GM10266 (cell line): ENCODE results near the gene GRIP1.

Experiments used
- DNase-seq: peaks from one replicate; pipeline ENCODE4 v3.0.0; 2012; ENCODE audit errors: extremely low spot score
- TF ChIP-seq, protein P1 (sequence below): IDR thresholded peaks from 2 replicates; pipeline ENCODE4 v1.5.1; 2012; ENCODE audit warnings: mild to moderate bottlenecking, low read depth; ENCODE audit not compliant: control insufficient read depth, insufficient read depth; ENCODE audit errors: missing control alignments

Gene GRIP1

GRCh38 chr12:66676241-66676640 is 2.6 kb downstream of the GRIP1 start:
- no peak for DNase-seq
- TF ChIP-seq, protein P1, sequence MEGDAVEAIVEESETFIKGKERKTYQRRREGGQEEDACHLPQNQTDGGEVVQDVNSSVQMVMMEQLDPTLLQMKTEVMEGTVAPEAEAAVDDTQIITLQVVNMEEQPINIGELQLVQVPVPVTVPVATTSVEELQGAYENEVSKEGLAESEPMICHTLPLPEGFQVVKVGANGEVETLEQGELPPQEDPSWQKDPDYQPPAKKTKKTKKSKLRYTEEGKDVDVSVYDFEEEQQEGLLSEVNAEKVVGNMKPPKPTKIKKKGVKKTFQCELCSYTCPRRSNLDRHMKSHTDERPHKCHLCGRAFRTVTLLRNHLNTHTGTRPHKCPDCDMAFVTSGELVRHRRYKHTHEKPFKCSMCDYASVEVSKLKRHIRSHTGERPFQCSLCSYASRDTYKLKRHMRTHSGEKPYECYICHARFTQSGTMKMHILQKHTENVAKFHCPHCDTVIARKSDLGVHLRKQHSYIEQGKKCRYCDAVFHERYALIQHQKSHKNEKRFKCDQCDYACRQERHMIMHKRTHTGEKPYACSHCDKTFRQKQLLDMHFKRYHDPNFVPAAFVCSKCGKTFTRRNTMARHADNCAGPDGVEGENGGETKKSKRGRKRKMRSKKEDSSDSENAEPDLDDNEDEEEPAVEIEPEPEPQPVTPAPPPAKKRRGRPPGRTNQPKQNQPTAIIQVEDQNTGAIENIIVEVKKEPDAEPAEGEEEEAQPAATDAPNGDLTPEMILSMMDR: no peak

- TF ChIP-seq, protein P1: no peak
- DNase-seq: no peak
Observed at GRCh38 chr12:66674495-66675122, 4.3 kb downstream of the GRIP1 start.

GRCh38 chr12:66669541-66669940 is 9.3 kb downstream of the GRIP1 start:
- TF ChIP-seq, protein P1: no peak
- DNase-seq: no peak

DNA sequence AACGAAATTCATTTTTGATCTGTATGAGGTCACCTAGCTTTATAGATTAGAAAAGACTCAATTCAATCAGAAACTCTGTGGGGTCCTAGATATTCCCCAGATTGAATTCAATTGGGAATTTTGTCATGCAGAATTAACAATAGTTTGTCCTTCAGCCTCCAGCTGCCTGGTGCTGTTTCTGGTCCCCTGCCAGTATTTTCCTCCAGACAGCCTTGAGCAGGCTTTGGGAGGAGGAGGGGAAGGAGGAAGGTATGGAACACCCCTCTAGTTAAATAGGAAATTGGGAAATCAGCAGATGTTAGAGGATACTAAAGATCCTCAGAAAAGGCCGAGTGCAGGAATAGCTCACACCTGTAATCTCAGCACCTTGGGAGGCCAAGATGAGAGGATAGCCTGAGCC is 10.6 kb downstream of the GRIP1 start:
- no peak for DNase-seq
- TF ChIP-seq, protein P1: no peak

DNA sequence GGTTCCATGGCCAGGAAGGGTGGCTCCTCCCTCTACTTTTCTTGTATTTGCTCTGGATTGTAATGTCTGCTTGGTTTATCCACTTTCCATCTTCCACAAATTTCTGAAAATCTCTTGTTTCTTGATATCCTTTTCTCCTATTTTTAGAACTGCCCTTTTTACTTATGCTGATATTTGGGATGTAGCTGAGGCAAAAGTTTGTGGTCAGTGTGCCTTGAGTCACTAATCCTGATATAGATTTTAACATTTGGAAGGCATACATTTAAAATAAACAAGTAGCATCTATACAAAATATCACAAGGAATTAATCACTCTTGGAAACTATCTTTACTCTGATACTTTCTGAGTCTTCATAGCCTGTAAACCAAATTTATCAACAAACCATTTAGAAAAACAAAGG is 11.0 kb downstream of the GRIP1 start:
- DNase-seq: no peak
- TF ChIP-seq, protein P1: no peak

DNA sequence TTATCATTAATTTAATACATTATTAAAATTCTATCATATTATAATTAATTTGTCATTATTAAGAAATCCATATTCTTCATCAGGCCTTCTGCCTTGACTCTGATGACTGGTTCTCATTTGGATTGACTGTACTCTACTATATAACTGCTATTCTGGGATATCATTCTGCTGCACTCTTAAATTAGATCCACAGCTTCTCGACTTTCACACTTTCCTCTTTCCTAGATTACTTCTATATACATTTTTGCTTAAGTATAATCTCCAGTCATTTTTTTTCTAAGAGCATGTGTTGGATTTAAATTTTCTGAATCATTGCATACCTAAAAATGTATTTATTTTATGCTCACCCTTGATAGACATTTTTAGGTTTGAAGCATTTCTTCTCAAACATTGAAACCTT is 12.4 kb downstream of the GRIP1 start:
- TF ChIP-seq, protein P1: no peak
- DNase-seq: no peak

DNA sequence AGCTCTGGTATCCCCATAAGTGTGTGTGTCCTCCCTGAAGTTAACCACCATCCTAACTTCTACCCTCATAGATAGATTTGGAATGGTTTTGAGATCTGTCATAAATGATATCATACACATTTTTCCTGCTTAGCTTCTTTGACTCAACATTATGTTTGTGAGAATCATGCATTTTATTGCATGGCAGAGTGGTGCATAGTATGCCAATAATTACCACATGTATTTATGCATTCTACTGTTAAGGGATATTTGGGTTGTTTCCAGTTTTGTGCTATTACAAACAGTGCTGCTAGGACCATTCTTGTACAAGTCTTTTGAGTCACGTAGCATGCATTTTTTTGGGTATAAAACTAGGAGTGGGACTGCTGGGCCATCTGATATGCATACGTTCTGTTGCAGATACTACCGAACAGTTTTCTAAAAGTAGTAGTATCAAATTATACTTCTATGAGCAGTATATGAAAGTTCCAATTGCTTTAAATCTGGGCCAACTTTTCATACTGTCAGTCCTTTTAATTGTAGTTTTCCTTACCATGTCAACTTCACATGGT is 13.4 kb downstream of the GRIP1 start:
- no peak for DNase-seq
- TF ChIP-seq, protein P1: no peak
